Measurements from ENCODE around the gene GNAO1.

The GNAO1 gene

GRCh38 chr16:56332464-56333079 is 141.3 kb downstream of the GNAO1 start:
- no peak for DNase-seq (ENCODE audit: low spot score)

GRCh38 chr16:56334761-56335160 is 143.5 kb downstream of the GNAO1 start:
- no peak for DNase-seq (ENCODE audit: low spot score)

- no peak for DNase-seq (ENCODE audit: low spot score)
Observed at GRCh38 chr16:56336071-56336688, 144.9 kb downstream of the GNAO1 start.

- DNase-seq (ENCODE audit: low spot score) = no peak
Observed at GRCh38 chr16:56336711-56337110, 145.4 kb downstream of the GNAO1 start.

GRCh38 chr16:56337131-56337857 is 146.0 kb downstream of the GNAO1 start:
- DNase-seq (ENCODE audit: low spot score) = no peak

GRCh38 chr16:56337858-56338325 is 146.6 kb downstream of the GNAO1 start:
- DNase-seq (ENCODE audit: low spot score) = no peak

GRCh38 chr16:56338566-56339318 is 147.5 kb downstream of the GNAO1 start:
- no peak for DNase-seq (ENCODE audit: low spot score)

- no peak for DNase-seq (ENCODE audit: low spot score)
Observed at GRCh38 chr16:56339431-56340195, 148.3 kb downstream of the GNAO1 start.

- DNase-seq (ENCODE audit: low spot score) = no peak
Observed at GRCh38 chr16:56340416-56340815, 149.1 kb downstream of the GNAO1 start.

- DNase-seq (ENCODE audit: low spot score) = no peak
Observed at GRCh38 chr16:56340864-56341365, 149.6 kb downstream of the GNAO1 start.

GRCh38 chr16:56341656-56342399 is 150.5 kb downstream of the GNAO1 start:
- no peak for DNase-seq (ENCODE audit: low spot score)

- DNase-seq (ENCODE audit: low spot score) = no peak
Observed at GRCh38 chr16:56343661-56344517, 152.6 kb downstream of the GNAO1 start.

GRCh38 chr16:56344518-56345405 is 153.5 kb downstream of the GNAO1 start:
- no peak for DNase-seq (ENCODE audit: low spot score)

- no peak for DNase-seq (ENCODE audit: low spot score)
Observed at GRCh38 chr16:56345406-56346050, 154.2 kb downstream of the GNAO1 start.

GRCh38 chr16:56346131-56346890 is 155.0 kb downstream of the GNAO1 start:
- no peak for DNase-seq (ENCODE audit: low spot score)

GRCh38 chr16:56347166-56347565 is 155.9 kb downstream of the GNAO1 start:
- DNase-seq (ENCODE audit: low spot score) = no peak

GRCh38 chr16:56347670-56348069 is 156.4 kb downstream of the GNAO1 start:
- no peak for DNase-seq (ENCODE audit: low spot score)

Measured in SK-N-DZ (cell line).